Measurements from ENCODE around the gene CADPS2. TPM values are rescaled to one million over a fixed set of nuclear protein-coding genes. Genes with fewer than 3 reads are reported as not detected.

Gene CADPS2
- total and polyA plus RNA-seq, 2 of the 8 experiments (the other 6 are each of a cell fraction or from before 2014, with no cell fraction given): 8.9 to 22.3 TPM

DNA sequence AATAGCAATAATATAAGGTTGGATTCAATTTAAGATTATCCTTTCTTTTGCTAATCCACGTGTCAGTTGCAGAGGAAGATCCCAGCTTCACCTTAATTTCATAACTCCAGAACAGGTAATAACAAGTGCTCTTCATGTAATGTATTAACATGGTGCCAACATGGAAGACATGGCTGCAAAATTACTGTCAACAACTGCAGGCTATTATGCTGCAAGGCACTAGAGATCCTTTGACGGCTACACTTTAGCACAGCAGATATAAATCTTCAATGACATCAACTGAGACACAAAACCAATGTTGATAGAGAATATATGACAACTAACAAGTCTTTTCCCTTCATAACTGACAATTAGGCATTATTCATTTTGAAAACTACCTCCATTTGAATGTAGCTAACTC, 283.5 kb downstream of the CADPS2 start (continued):
- no peak for TF ChIP-seq SP1 (IDR thresholded peaks at IDR 0.05; ENCODE audit: low read depth, low read length)

Data from H1 (cell line).